ENCODE data around the gene HCLS1. TPM values are rescaled to one million over a fixed set of nuclear protein-coding genes. Genes with fewer than 3 reads are reported as not detected.
A peak's percentile ranks its signal among the peaks of the same experiment; 100 is the strongest.
"Not testable (repeated sequence)": the region's sequence is repeated elsewhere in the genome, so short reads cannot be mapped to it uniquely, and the experiment has no call there.

The HCLS1 gene, protein sequence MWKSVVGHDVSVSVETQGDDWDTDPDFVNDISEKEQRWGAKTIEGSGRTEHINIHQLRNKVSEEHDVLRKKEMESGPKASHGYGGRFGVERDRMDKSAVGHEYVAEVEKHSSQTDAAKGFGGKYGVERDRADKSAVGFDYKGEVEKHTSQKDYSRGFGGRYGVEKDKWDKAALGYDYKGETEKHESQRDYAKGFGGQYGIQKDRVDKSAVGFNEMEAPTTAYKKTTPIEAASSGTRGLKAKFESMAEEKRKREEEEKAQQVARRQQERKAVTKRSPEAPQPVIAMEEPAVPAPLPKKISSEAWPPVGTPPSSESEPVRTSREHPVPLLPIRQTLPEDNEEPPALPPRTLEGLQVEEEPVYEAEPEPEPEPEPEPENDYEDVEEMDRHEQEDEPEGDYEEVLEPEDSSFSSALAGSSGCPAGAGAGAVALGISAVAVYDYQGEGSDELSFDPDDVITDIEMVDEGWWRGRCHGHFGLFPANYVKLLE
- total RNA-seq (2014; rRNA removed; shearing (Covaris generic)) = 0.68 and 1.9 TPM in 2 replicates

DNA sequence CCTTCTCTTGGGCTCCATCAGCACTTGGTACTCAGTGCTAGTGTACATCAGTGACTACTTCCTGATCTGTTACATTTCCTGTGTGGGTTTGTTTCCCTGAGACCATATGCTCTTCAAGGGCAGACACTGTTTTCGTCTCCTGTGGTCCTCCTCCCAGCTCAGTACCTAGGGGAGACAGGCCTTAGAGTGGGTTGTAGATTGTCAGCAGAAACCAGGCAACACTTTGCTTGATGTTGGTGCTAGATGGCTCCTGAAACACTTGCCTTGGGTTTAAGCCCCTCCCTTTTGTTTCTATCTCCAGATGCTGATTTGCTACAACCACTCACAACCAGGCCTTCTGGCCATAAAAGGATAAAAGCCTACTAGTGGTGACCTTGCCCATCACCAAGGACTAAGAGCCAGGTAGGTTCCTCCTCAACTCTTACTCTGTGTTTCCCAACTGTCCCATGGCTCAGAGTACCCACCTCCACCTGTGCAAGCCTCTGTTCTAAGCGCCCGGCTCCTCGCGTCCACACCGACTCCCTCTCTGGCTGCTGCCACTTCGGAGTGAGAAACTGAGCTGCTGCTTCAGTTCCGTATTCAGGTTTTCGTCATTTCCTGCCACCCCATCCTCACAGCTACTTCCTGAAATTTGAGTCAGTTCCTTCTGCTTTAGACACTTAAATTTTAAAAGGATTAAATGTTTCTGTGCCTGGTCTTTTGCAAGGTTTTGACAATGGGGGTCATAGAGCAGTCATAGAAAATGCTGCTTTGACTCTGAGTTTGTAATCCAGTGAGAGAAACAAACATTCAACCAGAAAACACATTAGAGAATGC lies at the start of gene HCLS1:
Gene HCLS1 (minus strand): TSS at position 548 of the 816 bp plus-strand sequence. CDS start 2,556 bp downstream, outside the sequence.
- peaks cover 14% of the 10 kb centered on the region for H3K36me3 ChIP-seq
- no peak within 1 kb of the TSS for H3K4me3 ChIP-seq
- H3K9me3 ChIP-seq (replicated peaks) = no peaks in the 10 kb centered on the region
- H3K27ac ChIP-seq = no peak within 1 kb of the TSS
- H3K4me1 ChIP-seq = peaks cover 21% of the 10 kb centered on the region
- DNase-seq = no peak
- no peaks in the 10 kb centered on the region for H3K27me3 ChIP-seq

DNA sequence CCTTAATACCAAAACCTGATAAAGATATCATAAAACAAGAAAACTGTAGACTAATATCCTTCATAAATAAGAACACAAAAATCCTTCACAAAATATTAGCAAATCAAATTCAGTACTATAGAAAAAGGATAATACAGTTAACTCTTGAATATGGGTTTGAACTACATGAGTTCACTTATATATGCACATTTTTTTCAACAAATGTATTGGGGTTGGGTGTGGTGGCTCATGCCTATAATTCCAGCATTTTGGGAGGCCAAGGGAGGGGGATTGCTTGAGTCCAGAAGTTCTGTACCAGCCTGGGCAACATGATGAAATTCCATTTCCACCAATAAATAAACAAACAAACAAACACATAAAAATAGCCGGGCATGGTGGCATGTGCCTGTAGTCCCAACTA lies 49.6 kb upstream of the HCLS1 start:
- Histone ChIP-seq H3K4me1 (no peaks in the 10 kb centered on the region), H3K9me3 (replicated peaks) (no peaks in the 10 kb centered on the region), H3K36me3 (peaks cover 13% of the 10 kb centered on the region), H3K4me3 (no peak overlapping the region), H3K27me3 (no peaks in the 10 kb centered on the region), H3K27ac (no peak overlapping the region)
- no peak for DNase-seq

DNA sequence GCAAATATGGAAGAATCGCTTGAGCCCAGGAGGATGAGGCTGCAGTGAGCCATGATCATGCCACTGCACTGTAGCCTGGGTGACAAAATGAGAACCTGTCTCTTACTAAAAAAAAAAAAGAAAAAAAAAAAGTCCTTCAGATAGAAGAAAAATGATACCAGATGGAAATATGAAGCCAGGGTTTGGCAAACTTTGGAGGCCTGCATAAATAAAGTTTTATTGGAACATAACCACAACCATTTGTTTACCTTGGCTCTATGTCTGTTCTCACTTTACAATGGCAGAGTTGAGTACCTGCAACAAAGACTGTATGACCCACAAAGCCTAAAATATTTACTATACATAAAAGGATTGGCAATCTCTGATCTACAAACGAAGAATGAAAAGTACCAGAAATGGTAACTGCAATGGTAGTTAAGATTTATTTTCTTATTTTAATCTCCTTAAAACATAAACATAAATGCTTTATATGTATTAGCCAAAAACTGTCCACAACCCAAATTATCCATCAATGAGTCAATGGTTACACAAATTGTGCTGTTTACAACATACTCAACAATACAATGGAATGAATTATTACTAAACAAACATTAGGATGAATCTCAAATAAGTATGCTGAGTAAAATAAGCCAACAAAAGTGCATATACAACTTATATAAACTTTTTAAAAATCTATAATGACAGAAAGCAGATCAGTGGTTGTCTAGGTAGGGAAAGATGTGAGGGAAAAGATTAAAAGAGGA lies 47.0 kb upstream of the HCLS1 start:
- Histone ChIP-seq H3K27ac (no peak overlapping the region), H3K4me3 (no peak overlapping the region), H3K27me3 (no peaks in the 10 kb centered on the region), H3K36me3 (peaks cover 14% of the 10 kb centered on the region), H3K9me3 (replicated peaks) (no peaks in the 10 kb centered on the region), H3K4me1 (no peaks in the 10 kb centered on the region)
- DNase-seq = peak in 1 of 2 experiments; percentile 4

DNA sequence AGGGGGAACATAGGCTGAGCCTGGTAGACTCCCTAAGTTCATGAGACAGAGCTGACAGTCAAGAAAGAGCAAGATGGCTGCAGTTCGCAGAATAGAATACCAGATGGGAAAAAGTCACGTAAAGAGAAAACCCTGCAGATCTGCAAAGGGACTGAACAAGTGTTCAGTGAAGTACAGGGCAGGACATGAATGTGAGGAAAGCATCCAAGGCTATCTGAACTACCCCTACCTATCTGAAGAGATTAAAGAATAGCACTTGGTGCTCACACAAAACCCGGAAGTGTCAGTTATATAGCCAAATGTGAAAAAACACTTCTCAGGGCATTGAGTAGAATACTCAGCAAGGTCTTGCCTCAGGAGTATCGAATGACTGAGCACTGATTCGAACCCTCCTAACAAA lies 44.8 kb upstream of the HCLS1 start:
- Histone ChIP-seq H3K36me3 (peaks cover 20% of the 10 kb centered on the region), H3K4me3 (no peak overlapping the region), H3K27me3 (no peaks in the 10 kb centered on the region), H3K27ac (no peak overlapping the region), H3K9me3 (replicated peaks) (no peaks in the 10 kb centered on the region), H3K4me1 (no peaks in the 10 kb centered on the region)
- no peak for DNase-seq

DNA sequence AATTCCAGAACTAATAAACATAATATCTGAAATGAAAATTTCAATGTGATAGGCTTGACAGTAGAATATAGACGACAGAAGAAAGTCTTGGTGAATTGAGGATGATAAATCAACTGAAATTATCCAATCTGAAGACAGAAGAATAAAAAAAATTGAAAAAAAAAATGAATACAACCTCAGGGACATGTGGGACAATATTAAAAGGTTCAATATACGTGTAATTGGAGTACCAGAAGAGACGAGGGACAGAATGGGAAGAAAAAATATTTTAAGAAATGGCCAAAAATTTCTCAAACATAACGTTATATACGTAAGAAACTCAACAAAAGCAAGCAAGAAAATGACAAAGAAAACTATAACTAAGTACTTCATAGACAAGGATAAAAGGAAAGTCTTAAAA lies 43.3 kb upstream of the HCLS1 start:
- Histone ChIP-seq H3K27me3 (no peaks in the 10 kb centered on the region), H3K9me3 (replicated peaks) (no peaks in the 10 kb centered on the region), H3K4me1 (no peaks in the 10 kb centered on the region), H3K36me3 (peaks cover 22% of the 10 kb centered on the region), H3K27ac (no peak overlapping the region), H3K4me3 (no peak overlapping the region)
- no peak for DNase-seq

DNA sequence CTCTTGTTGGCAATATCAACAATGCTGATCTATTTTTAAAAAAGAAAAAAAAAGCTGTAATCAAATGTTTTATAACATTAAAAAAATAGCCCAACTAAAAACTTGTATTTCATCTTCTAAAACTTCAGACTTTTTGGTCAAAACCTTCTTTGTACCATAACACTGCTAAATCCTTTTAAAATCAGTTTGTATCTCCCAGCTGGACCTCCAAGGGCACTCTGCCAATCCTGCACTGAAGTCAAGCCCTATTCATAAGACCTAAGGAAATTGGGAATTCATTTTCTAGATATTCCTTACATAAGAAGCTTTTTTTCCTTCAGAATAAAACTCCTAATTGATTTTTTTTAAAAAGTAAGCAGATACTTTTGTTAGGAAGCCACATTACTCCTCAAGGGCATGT lies 38.2 kb upstream of the HCLS1 start:
- no peaks in the 10 kb centered on the region for H3K9me3 ChIP-seq (replicated peaks)
- no peaks in the 10 kb centered on the region for H3K27me3 ChIP-seq
- no peaks in the 10 kb centered on the region for H3K4me1 ChIP-seq
- no peak overlapping the region for H3K4me3 ChIP-seq
- no peak for DNase-seq
- H3K27ac ChIP-seq = no peak overlapping the region
- H3K36me3 ChIP-seq = peaks cover 51% of the 10 kb centered on the region

DNA sequence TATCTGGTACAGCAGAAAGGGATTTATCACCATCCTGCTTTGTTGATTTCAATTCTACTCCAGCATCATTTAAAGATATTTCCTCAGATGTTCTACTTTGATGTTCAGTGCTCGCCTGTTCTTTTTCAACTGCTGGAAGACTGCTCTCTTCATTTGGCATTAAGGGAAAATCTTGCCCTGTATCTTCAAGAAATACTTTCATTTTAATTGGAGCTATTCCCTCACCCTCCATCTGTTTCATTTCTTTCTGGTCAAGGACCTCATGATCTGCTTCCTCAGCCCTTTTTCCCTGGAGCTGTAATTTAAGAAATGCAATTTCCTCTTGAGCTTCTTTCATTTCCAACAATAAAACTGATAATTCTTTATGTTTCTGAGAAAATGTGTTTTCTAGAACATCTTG lies 37.8 kb upstream of the HCLS1 start:
- peaks cover 47% of the 10 kb centered on the region for H3K36me3 ChIP-seq
- no peak overlapping the region for H3K27ac ChIP-seq
- H3K9me3 ChIP-seq (replicated peaks) = no peaks in the 10 kb centered on the region
- H3K4me1 ChIP-seq = no peaks in the 10 kb centered on the region
- no peak overlapping the region for H3K4me3 ChIP-seq
- no peaks in the 10 kb centered on the region for H3K27me3 ChIP-seq
- DNase-seq = no peak

DNA sequence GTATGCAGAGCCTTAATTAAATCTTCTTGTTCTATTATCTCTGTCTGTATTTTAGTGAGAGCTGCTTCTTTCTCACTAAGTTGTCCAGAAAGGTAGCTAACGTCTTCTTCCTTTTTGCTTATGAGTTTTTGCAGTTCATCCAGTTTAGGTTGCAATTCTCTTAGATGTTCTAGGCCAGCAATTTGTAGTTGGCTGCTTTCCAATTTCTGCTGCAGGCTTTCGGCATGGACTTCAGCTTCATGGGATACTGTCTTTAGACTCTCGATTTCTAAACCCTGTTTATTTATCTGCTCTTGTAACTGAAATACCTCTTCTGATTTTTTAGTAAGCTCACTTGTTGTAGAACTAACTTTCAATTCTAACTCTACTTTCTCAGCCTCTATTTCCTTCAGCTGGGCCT lies 35.5 kb upstream of the HCLS1 start:
- Histone ChIP-seq H3K4me3 (no peak overlapping the region), H3K4me1 (no peaks in the 10 kb centered on the region), H3K27me3 (no peaks in the 10 kb centered on the region), H3K36me3 (peaks cover 51% of the 10 kb centered on the region), H3K27ac (no peak overlapping the region), H3K9me3 (replicated peaks) (no peaks in the 10 kb centered on the region)
- DNase-seq = no peak

DNA sequence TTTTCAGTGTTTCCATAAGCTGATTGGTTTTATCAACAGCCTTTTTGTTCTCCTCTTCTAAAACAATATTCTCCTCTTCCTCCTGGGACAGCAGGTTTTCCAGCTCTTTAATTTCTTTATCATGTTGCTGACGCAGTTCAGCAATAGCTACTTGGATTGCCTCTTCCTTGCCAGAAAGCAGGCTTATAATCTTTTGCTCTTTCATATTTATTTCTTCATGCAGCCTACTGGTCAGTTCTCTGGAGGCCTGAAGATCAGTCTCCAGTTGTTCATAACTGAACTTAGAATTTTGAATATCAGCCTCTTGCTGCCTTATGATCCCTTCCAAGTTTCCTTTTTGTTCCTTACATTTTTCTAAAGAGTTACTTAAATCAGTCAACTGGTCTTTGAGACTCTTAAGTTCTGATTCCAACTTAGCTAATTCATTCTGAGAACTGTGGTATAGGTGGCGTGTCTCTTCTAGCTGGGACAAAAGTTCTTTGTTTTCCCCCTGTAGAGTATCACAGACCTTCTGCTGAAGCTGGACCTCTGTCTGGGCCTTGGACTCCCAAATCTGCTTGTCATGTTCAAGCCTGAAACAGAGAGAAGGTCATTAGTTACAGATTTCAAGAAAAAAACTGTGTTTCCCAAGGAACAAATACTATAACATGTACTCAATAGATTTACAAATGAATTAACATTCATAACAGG lies 31.5 kb upstream of the HCLS1 start:
- H3K27me3 ChIP-seq = no peaks in the 10 kb centered on the region
- DNase-seq = no peak
- H3K9me3 ChIP-seq (replicated peaks) = no peaks in the 10 kb centered on the region
- no peaks in the 10 kb centered on the region for H3K4me1 ChIP-seq
- H3K4me3 ChIP-seq = no peak overlapping the region
- H3K36me3 ChIP-seq = peaks cover 49% of the 10 kb centered on the region
- no peak overlapping the region for H3K27ac ChIP-seq

DNA sequence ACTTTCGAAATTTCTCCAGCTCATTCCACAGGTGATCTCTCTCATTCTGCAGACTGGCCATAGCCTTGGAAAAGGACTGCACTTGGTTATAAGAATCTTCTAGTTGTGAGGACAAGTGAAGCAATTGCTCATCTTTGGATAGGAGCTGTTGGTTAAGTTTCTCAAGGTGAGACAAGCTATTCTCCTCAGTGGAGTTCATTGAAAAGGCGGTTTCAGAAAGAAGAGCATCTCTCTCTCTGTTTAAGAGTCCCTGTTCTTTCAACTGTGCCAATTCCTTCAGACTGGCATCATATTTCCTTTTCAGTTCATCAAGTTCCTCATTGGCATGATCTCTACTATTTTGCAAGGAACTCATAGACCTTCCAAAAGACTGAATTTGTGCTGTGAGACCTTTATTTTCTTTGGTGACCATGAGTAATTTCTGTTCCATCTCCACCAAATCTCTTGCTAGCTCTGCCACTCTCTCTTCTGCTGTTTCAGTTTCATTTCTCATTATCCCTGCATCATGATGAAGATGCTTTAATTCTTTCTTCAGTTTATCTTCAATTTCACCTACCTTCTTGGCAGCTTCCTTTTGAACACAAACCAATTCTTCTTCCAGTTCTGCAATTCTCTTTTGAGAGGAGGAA lies 30.2 kb upstream of the HCLS1 start:
- peaks cover 44% of the 10 kb centered on the region for H3K36me3 ChIP-seq
- H3K27me3 ChIP-seq = no peaks in the 10 kb centered on the region
- H3K4me1 ChIP-seq = no peaks in the 10 kb centered on the region
- no peak overlapping the region for H3K27ac ChIP-seq
- no peak for DNase-seq
- no peak overlapping the region for H3K4me3 ChIP-seq
- H3K9me3 ChIP-seq (replicated peaks) = no peaks in the 10 kb centered on the region

DNA sequence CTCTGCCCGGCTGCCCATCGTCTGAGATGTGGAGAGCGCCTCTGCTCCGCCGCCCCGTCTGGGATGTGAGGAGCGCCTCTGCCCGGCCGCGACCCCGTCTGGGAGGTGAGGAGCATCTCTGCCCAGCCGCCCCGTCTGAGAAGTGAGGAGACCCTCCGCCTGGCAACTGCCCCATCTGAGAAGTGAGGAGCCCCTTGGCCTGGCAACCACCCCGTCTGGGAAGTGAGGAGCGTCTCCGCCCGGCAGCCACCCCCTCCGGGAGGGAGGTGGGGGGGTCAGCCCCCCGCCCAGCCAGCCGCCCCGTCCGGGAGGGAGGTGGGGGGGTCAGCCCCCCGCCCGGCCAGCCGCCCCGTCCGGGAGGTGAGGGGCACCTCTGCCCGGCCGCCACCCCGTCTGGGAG lies 28.0 kb upstream of the HCLS1 start:
- not testable (repeated sequence) for H3K4me1 ChIP-seq; H3K4me3 ChIP-seq; H3K27ac ChIP-seq; H3K9me3 ChIP-seq (replicated peaks); DNase-seq; H3K27me3 ChIP-seq
- H3K36me3 ChIP-seq = peaks cover 46% of the 10 kb centered on the region

DNA sequence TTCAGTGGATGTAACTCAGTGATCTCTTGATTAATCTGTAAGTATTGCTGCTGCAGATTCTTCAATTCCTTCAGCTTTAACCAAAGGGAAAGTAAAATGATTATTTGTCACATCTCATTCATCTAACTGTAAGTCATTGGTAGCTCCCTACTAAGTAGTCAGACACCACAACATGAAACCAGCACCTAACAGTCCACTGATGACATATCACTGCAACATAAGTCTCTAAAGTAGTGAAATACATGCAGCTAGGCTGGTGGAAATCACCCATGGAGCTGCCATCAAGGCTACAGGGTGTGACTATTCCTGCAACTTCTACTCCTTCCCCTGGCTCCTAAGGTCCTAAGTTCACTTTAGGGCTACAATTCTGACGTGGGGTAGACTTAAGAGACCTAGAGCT lies 21.1 kb upstream of the HCLS1 start:
- Histone ChIP-seq H3K36me3 (peaks cover 47% of the 10 kb centered on the region), H3K9me3 (replicated peaks) (peaks cover 5% of the 10 kb centered on the region; the same call in 1 of the 2 replicates), H3K4me1 (no peaks in the 10 kb centered on the region), H3K27ac (no peak overlapping the region), H3K4me3 (no peak overlapping the region), H3K27me3 (no peaks in the 10 kb centered on the region)
- no peak for DNase-seq

DNA sequence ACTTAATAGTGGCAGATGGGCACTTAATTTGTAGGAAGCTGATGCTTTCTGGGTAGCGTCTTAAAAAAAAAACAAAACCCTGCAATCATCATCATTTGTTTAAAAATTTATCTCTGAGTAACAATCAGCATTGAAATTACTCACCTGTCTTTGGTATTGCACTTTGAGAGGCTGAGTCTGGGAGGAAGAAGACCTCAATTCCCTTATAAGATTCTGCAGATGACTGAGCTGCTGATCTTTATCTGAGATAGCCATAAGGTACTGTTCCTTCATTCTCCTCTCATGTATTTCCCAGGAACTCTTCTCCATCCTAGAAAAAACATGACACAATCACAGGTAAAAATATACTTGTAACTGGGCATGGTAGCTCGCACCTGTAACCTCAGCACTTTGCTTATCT lies 16.4 kb upstream of the HCLS1 start:
- DNase-seq = no peak
- H3K27ac ChIP-seq = no peak overlapping the region
- H3K36me3 ChIP-seq = peaks cover 50% of the 10 kb centered on the region
- no peaks in the 10 kb centered on the region for H3K9me3 ChIP-seq (replicated peaks)
- no peak overlapping the region for H3K4me3 ChIP-seq
- no peaks in the 10 kb centered on the region for H3K27me3 ChIP-seq
- no peaks in the 10 kb centered on the region for H3K4me1 ChIP-seq

DNA sequence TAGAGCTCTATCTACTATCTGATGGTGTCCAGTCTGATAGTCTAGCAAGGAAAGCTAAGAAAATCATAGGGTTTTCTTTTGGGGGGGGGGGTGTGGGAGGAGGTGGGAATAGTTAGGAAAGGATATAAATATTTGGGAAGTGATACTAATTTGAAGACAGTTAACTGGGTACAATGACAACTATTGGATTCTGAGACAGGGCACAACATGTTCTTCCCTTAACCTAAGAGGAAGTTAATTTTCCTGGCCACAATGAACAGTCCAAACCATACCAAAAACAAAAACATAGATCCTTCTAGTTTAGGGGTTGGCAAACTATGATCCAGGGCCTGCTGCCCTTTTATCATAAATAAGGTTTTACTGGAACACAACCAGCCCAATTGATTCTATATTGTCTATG lies 10.0 kb upstream of the HCLS1 start:
- DNase-seq = no peak
- no peaks in the 10 kb centered on the region for H3K4me1 ChIP-seq
- peaks cover 42% of the 10 kb centered on the region for H3K36me3 ChIP-seq
- H3K4me3 ChIP-seq = no peak overlapping the region
- H3K27ac ChIP-seq = no peak overlapping the region
- H3K9me3 ChIP-seq (replicated peaks) = no peaks in the 10 kb centered on the region
- H3K27me3 ChIP-seq = no peaks in the 10 kb centered on the region

Data from SJCRH30 (cell line).